ENCODE results near the gene SLMAP.
"Not testable (repeated sequence)": the region's sequence is repeated elsewhere in the genome, so short reads cannot be mapped to it uniquely, and the experiment has no call there.

Gene SLMAP

GRCh38 chr3:57794951-57795350 is 38.8 kb downstream of the SLMAP start:
- no peak for DNase-seq

- DNase-seq: no peak
Measured at GRCh38 chr3:57796261-57796660, 40.2 kb downstream of the SLMAP start.

GRCh38 chr3:57797701-57798487 is 41.8 kb downstream of the SLMAP start:
- no peak for DNase-seq

GRCh38 chr3:57803647-57804081 is 47.6 kb downstream of the SLMAP start:
- no peak for DNase-seq

- no peak for DNase-seq
Measured at GRCh38 chr3:57805266-57805665, 49.2 kb downstream of the SLMAP start.

GRCh38 chr3:57805674-57806073 is 49.6 kb downstream of the SLMAP start:
- no peak for DNase-seq

- DNase-seq: not testable (repeated sequence)
Measured at GRCh38 chr3:57806195-57806594, 50.1 kb downstream of the SLMAP start.

- no peak for DNase-seq
Measured at GRCh38 chr3:57808961-57809608, 53.0 kb downstream of the SLMAP start.

- DNase-seq: no peak
Measured at GRCh38 chr3:57809609-57809968, 53.5 kb downstream of the SLMAP start.

- no peak for DNase-seq
Measured at GRCh38 chr3:57810048-57810447, 53.9 kb downstream of the SLMAP start.

GRCh38 chr3:57810471-57811137 is 54.5 kb downstream of the SLMAP start:
- no peak for DNase-seq

- no peak for DNase-seq
Measured at GRCh38 chr3:57815036-57815435, 58.9 kb downstream of the SLMAP start.

GRCh38 chr3:57816471-57817095 is 60.5 kb downstream of the SLMAP start:
- DNase-seq: no peak

- no peak for DNase-seq
Measured at GRCh38 chr3:57818772-57819171, 62.7 kb downstream of the SLMAP start.

- DNase-seq: no peak
Measured at GRCh38 chr3:57820479-57820878, 64.4 kb downstream of the SLMAP start.

- DNase-seq: no peak
Measured at GRCh38 chr3:57821765-57822164, 65.7 kb downstream of the SLMAP start.

- no peak for DNase-seq
Measured at GRCh38 chr3:57822686-57823085, 66.6 kb downstream of the SLMAP start.

- no peak for DNase-seq
Measured at GRCh38 chr3:57825116-57825515, 69.0 kb downstream of the SLMAP start.

GRCh38 chr3:57826245-57826951 is 70.3 kb downstream of the SLMAP start:
- DNase-seq: no peak

- no peak for DNase-seq
Measured at GRCh38 chr3:57826952-57827723, 71.0 kb downstream of the SLMAP start.

GRCh38 chr3:57827757-57828156 is 71.6 kb downstream of the SLMAP start:
- no peak for DNase-seq

GRCh38 chr3:57832486-57832885 is 76.4 kb downstream of the SLMAP start:
- DNase-seq: no peak
